WTC11 (cell line): ENCODE data around the gene P3R3URF. TPM values are rescaled to one million over a fixed set of nuclear protein-coding genes. Genes with fewer than 3 reads are reported as not detected.

ENCODE experiments used
- ATAC-seq: fragments of 200-7000 bp; cut with Tn5 transposase; 2 replicates; pipeline ENCODE4 v1.10.0; 2021; ENCODE audit warnings: mild to moderate bottlenecking, moderate library complexity
- CTCF ChIA-PET: fragments of 300-600 bp; sonication (Branson Sonifier 250); formaldehyde crosslinking; loops from one replicate; lab custom pipeline; 2021; ENCODE audit warnings: antibody characterized with exemption; lab: Charles Lee
- POLR2A ChIA-PET: fragments of 350-600 bp; sonication (Branson Sonifier 250); formaldehyde crosslinking; loops from one replicate; lab custom pipeline; 2021; ENCODE audit warnings: antibody characterized with exemption; lab: Charles Lee
- DNase-seq: peaks from one replicate; pipeline ENCODE4 v3.0.0; 2021; ENCODE audit warnings: low spot score
- H3K27ac Mint-ChIP-seq: 2 replicates; pipeline ENCODE4 v1.8.0; 2021; ENCODE audit warnings: mixed read lengths
- H3K27me3 Mint-ChIP-seq: 2 replicates; pipeline ENCODE4 v1.8.0; 2021; ENCODE audit warnings: low read depth, mild to moderate bottlenecking, moderate library complexity, mixed read lengths
- H3K36me3 Mint-ChIP-seq: 2 replicates; pipeline ENCODE4 v1.8.0; 2021; ENCODE audit warnings: mixed read lengths
- H3K4me1 Mint-ChIP-seq: 2 replicates; pipeline ENCODE4 v1.8.0; 2022; ENCODE audit warnings: mixed read lengths
- H3K4me3 Mint-ChIP-seq: 2 replicates; pipeline ENCODE4 v1.8.0; 2021; ENCODE audit warnings: mild to moderate bottlenecking, moderate library complexity, mixed read lengths
- H3K9me3 Mint-ChIP-seq: 2 replicates; pipeline ENCODE4 v1.8.0; 2021; ENCODE audit warnings: mixed read lengths
- ATF1 ChIP-seq: sonication (generic); formaldehyde crosslinking; IDR thresholded peaks from 2 replicates; pipeline ENCODE4 v1.8.1; 2023; ENCODE audit warnings: mild to moderate bottlenecking, moderate library complexity, missing genetic modification reagents
- EMX1 ChIP-seq: fragments of 250-450 bp; sonication (Bioruptor Pico); IDR thresholded peaks from 2 replicates; pipeline ENCODE4 v1.8.0; 2021; ENCODE audit warnings: mild to moderate bottlenecking
- FOXK1 ChIP-seq: sonication (generic); formaldehyde crosslinking; IDR thresholded peaks from 2 replicates; pipeline ENCODE4 v1.8.0; 2022; ENCODE audit warnings: mild to moderate bottlenecking, moderate library complexity, missing genetic modification reagents
- FOXP1 ChIP-seq: sonication (generic); formaldehyde crosslinking; IDR thresholded peaks from 2 replicates; pipeline ENCODE4 v1.8.0; 2022; ENCODE audit warnings: missing genetic modification reagents, mild to moderate bottlenecking, moderate library complexity, borderline replicate concordance
- GABPB1 ChIP-seq: sonication (generic); formaldehyde crosslinking; IDR thresholded peaks from 2 replicates; pipeline ENCODE4 v1.8.1; 2023; ENCODE audit warnings: mild to moderate bottlenecking, missing genetic modification reagents
- GRHL2 ChIP-seq: fragments of 250-450 bp; sonication (Bioruptor Pico); IDR thresholded peaks from 2 replicates; pipeline ENCODE4 v1.8.0; 2022; ENCODE audit warnings: mild to moderate bottlenecking, moderate library complexity; ENCODE audit not compliant: insufficient replicate concordance, severe bottlenecking
- IRF2 ChIP-seq: sonication (generic); formaldehyde crosslinking; IDR thresholded peaks from 2 replicates; pipeline ENCODE4 v1.8.0; 2022; ENCODE audit warnings: low read depth, missing genetic modification reagents, borderline replicate concordance
- JAZF1 ChIP-seq: fragments of 250-450 bp; sonication (Bioruptor Pico); IDR thresholded peaks from 2 replicates; pipeline ENCODE4 v1.9.0; 2021; ENCODE audit warnings: moderate library complexity, mild to moderate bottlenecking, inconsistent platforms
- JUN ChIP-seq: sonication (generic); formaldehyde crosslinking; IDR thresholded peaks from 2 replicates; pipeline ENCODE4 v1.8.0; 2023; ENCODE audit warnings: mild to moderate bottlenecking, missing genetic modification reagents
- KAT7 ChIP-seq: sonication (generic); formaldehyde crosslinking; IDR thresholded peaks from 2 replicates; pipeline ENCODE4 v1.8.1; 2023; ENCODE audit warnings: missing genetic modification reagents, mild to moderate bottlenecking, borderline replicate concordance
- NFE2L1 ChIP-seq: sonication (generic); formaldehyde crosslinking; IDR thresholded peaks from 2 replicates; pipeline ENCODE4 v1.8.1; 2023; ENCODE audit warnings: missing genetic modification reagents
- NR1H2 ChIP-seq: sonication (generic); formaldehyde crosslinking; IDR thresholded peaks from 2 replicates; pipeline ENCODE4 v1.9.0; 2021; ENCODE audit warnings: mild to moderate bottlenecking, moderate library complexity, missing genetic modification reagents
- NR2C2 ChIP-seq: sonication (generic); formaldehyde crosslinking; IDR thresholded peaks from 2 replicates; pipeline ENCODE4 v1.8.0; 2022; ENCODE audit warnings: mild to moderate bottlenecking, missing genetic modification reagents
- NR3C1 ChIP-seq: sonication (generic); formaldehyde crosslinking; conservative IDR thresholded peaks from 2 replicates; pipeline ENCODE4 v1.8.1; 2023; ENCODE audit warnings: low read depth, mild to moderate bottlenecking, missing genetic modification reagents
- RELA ChIP-seq: sonication (generic); formaldehyde crosslinking; IDR thresholded peaks from 2 replicates; pipeline ENCODE4 v1.8.1; 2022; ENCODE audit warnings: missing genetic modification reagents, mild to moderate bottlenecking, borderline replicate concordance
- SOX15 ChIP-seq: fragments of 250-450 bp; sonication (Bioruptor Pico); IDR thresholded peaks from 2 replicates; pipeline ENCODE4 v1.9.0; 2021; ENCODE audit warnings: mild to moderate bottlenecking
- TEAD1 ChIP-seq: sonication (generic); formaldehyde crosslinking; IDR thresholded peaks from 2 replicates; pipeline ENCODE4 v1.8.0; 2022; ENCODE audit warnings: mild to moderate bottlenecking, missing genetic modification reagents
- TEAD4 ChIP-seq: sonication (generic); formaldehyde crosslinking; IDR thresholded peaks from 2 replicates; pipeline ENCODE4 v1.8.0; 2022; ENCODE audit warnings: mild to moderate bottlenecking, missing genetic modification reagents
- TP53 ChIP-seq: sonication (generic); formaldehyde crosslinking; IDR thresholded peaks from 2 replicates; pipeline ENCODE4 v1.8.1; 2023; ENCODE audit warnings: mild to moderate bottlenecking, missing genetic modification reagents
- ZBTB21 ChIP-seq: sonication (generic); formaldehyde crosslinking; IDR thresholded peaks from 2 replicates; pipeline ENCODE4 v1.8.1; 2023; ENCODE audit warnings: mild to moderate bottlenecking, missing genetic modification reagents, borderline replicate concordance
- ZMAT4 ChIP-seq: fragments of 250-450 bp; sonication (Bioruptor Pico); IDR thresholded peaks from 2 replicates; pipeline ENCODE4 v1.9.0; 2021; ENCODE audit warnings: mild to moderate bottlenecking
- ZNF121 ChIP-seq: sonication (generic); formaldehyde crosslinking; IDR thresholded peaks from 2 replicates; pipeline ENCODE4 v1.8.0; 2023; ENCODE audit warnings: missing genetic modification reagents
- ZNF263 ChIP-seq: sonication (generic); formaldehyde crosslinking; IDR thresholded peaks from 2 replicates; pipeline ENCODE4 v1.8.1; 2022; ENCODE audit warnings: low read depth, mild to moderate bottlenecking, moderate library complexity, missing genetic modification reagents
- ZNF416 ChIP-seq: fragments of 250-450 bp; sonication (Bioruptor Pico); IDR thresholded peaks from 2 replicates; pipeline ENCODE4 v1.9.0; 2021; ENCODE audit warnings: mild to moderate bottlenecking, inconsistent platforms
- ZNF423 ChIP-seq: fragments of 250-450 bp; sonication (Bioruptor Pico); IDR thresholded peaks from 2 replicates; pipeline ENCODE4 v2.1.2; 2022; ENCODE audit warnings: mild to moderate bottlenecking, moderate library complexity
- ZNF425 ChIP-seq: fragments of 250-450 bp; sonication (Bioruptor Pico); conservative IDR thresholded peaks from 2 replicates; pipeline ENCODE4 v1.9.0; 2021; ENCODE audit warnings: mild to moderate bottlenecking
- total RNA-seq: library from RNA; stranded (reverse); gene quantifications from 3 replicates; pipeline ENCODE4 v1.2.3, GENCODE V29; 2021
- TF ChIP-seq, protein P1 (sequence below): sonication (generic); formaldehyde crosslinking; conservative IDR thresholded peaks from 2 replicates; pipeline ENCODE4 v1.8.1; 2023; ENCODE audit warnings: mild to moderate bottlenecking, low read depth, missing genetic modification reagents, moderate library complexity
- TF ChIP-seq, protein P2 (sequence below): fragments of 250-450 bp; sonication (Bioruptor Pico); IDR thresholded peaks from 2 replicates; pipeline ENCODE4 v1.9.0; 2021; ENCODE audit warnings: moderate library complexity, mild to moderate bottlenecking, inconsistent platforms, borderline replicate concordance
- TF ChIP-seq, protein P3 (sequence below): sonication (generic); formaldehyde crosslinking; IDR thresholded peaks from 2 replicates; pipeline ENCODE4 v1.8.1; 2023; ENCODE audit warnings: mild to moderate bottlenecking, missing genetic modification reagents, moderate library complexity

The P3R3URF gene
- total RNA-seq, 1 experiment from 2014 or later = not detected

- Mint-ChIP-seq H3K36me3 (no peaks in the 10 kb centered on the region), H3K4me3 (no peak overlapping the region), H3K27me3 (peaks cover 32% of the 10 kb centered on the region), H3K4me1 (peaks cover 19% of the 10 kb centered on the region), H3K9me3 (no peaks in the 10 kb centered on the region), H3K27ac (no peak overlapping the region)
- CTCF ChIA-PET = interaction anchor here (0.9 kb wide), 1 partner anchor 52 kb away, joined by 3 read pairs; no protein-coding TSS in a partner anchor
- TF ChIP-seq RELA (CRISPR knock-in tag) (no peak), TEAD1 (CRISPR knock-in tag) (no peak), ZNF425 (CRISPR knock-in tag) (no peak), KAT7 (CRISPR knock-in tag) (no peak), JAZF1 (CRISPR knock-in tag) (no peak), IRF2 (CRISPR knock-in tag) (no peak), ZNF121 (CRISPR knock-in tag) (no peak), NR3C1 (CRISPR knock-in tag) (no peak), EMX1 (CRISPR knock-in tag) (no peak), ZNF423 (no peak), GABPB1 (no peak), TP53 (CRISPR knock-in tag) (no peak), NR1H2 (CRISPR knock-in tag) (no peak), ZNF263 (no peak)
- TF ChIP-seq, protein P1, sequence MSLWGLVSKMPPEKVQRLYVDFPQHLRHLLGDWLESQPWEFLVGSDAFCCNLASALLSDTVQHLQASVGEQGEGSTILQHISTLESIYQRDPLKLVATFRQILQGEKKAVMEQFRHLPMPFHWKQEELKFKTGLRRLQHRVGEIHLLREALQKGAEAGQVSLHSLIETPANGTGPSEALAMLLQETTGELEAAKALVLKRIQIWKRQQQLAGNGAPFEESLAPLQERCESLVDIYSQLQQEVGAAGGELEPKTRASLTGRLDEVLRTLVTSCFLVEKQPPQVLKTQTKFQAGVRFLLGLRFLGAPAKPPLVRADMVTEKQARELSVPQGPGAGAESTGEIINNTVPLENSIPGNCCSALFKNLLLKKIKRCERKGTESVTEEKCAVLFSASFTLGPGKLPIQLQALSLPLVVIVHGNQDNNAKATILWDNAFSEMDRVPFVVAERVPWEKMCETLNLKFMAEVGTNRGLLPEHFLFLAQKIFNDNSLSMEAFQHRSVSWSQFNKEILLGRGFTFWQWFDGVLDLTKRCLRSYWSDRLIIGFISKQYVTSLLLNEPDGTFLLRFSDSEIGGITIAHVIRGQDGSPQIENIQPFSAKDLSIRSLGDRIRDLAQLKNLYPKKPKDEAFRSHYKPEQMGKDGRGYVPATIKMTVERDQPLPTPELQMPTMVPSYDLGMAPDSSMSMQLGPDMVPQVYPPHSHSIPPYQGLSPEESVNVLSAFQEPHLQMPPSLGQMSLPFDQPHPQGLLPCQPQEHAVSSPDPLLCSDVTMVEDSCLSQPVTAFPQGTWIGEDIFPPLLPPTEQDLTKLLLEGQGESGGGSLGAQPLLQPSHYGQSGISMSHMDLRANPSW (CRISPR knock-in tag) = no peak
- TF ChIP-seq, protein P2, sequence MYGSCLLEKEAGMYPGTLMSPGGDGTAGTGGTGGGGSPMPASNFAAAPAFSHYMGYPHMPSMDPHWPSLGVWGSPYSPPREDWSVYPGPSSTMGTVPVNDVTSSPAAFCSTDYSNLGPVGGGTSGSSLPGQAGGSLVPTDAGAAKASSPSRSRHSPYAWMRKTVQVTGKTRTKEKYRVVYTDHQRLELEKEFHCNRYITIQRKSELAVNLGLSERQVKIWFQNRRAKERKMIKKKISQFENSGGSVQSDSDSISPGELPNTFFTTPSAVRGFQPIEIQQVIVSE (CRISPR knock-in tag) = no peak
- no peak for DNase-seq
- POLR2A ChIA-PET = interaction anchor here (0.6 kb wide), 1 partner anchor 168 kb away, joined by 5 read pairs; no protein-coding TSS in a partner anchor
- peak; percentile 38 for ATAC-seq
These were observed 4.4 kb downstream of the P3R3URF start for GRCh38 chr1:46171871-46172270.

DNA sequence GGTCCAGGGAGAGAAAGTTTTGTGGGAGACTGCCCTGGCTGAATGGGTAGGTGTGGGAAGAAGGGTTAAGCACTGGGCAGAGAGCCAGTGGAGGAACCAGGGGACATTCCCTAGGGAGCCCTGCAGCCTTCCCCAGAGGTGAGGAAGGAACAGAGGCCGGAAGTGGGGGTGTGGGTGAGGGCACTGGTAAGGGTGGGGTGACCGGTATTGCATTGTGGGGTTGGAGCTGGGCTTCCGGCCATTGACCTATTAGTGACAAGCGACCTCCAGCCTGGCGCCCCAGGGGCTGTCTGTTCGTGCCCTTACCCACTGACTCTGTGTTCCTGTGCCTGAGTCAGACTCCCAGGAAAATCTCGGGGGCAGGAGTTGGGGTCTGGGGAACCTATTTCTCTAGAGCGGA lies 4.9 kb downstream of the P3R3URF start:
- ATAC-seq = no peak
- Mint-ChIP-seq H3K4me3 (no peak overlapping the region), H3K4me1 (peaks cover 25% of the 10 kb centered on the region), H3K27ac (no peak overlapping the region), H3K36me3 (no peaks in the 10 kb centered on the region), H3K9me3 (no peaks in the 10 kb centered on the region), H3K27me3 (peaks cover 36% of the 10 kb centered on the region)
- TF ChIP-seq ATF1 (CRISPR knock-in tag) (no peak), ZMAT4 (CRISPR knock-in tag) (no peak), NFE2L1 (CRISPR knock-in tag) (no peak), FOXP1 (CRISPR knock-in tag) (no peak), ZNF416 (CRISPR knock-in tag) (no peak), TEAD4 (CRISPR knock-in tag) (no peak), SOX15 (no peak), TEAD1 (CRISPR knock-in tag) (no peak), JUN (CRISPR knock-in tag) (no peak), GRHL2 (CRISPR knock-in tag) (no peak), TP53 (CRISPR knock-in tag) (no peak), ZBTB21 (no peak), FOXK1 (CRISPR knock-in tag) (no peak), NR2C2 (CRISPR knock-in tag) (no peak)
- TF ChIP-seq, protein P1 (CRISPR knock-in tag) = no peak
- TF ChIP-seq, protein P3, sequence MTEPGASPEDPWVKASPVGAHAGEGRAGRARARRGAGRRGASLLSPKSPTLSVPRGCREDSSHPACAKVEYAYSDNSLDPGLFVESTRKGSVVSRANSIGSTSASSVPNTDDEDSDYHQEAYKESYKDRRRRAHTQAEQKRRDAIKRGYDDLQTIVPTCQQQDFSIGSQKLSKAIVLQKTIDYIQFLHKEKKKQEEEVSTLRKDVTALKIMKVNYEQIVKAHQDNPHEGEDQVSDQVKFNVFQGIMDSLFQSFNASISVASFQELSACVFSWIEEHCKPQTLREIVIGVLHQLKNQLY (CRISPR knock-in tag) = no peak
- ChIA-PET POLR2A (no interaction called here), CTCF (interaction anchor here (0.9 kb wide), 1 partner anchor 52 kb away, joined by 3 read pairs; no protein-coding TSS in a partner anchor)
- no peak for DNase-seq
